IPS-18c (cell line): ENCODE data around the gene HBA1.
"Not testable (repeated sequence)": the region's sequence is repeated elsewhere in the genome, so short reads cannot be mapped to it uniquely, and the experiment has no call there.

ENCODE experiments used
- H3K4me3 ChIP-seq: 2 replicates; pipeline ENCODE4 v1.7.0; 2013; ENCODE audit warnings: low read depth, mild to moderate bottlenecking, low read length, moderate library complexity; ENCODE audit not compliant: insufficient read depth
- H3K9me3 ChIP-seq: one replicate; pipeline ENCODE4 v1.6.1; 2013; ENCODE audit warnings: mild to moderate bottlenecking, low read length, moderate library complexity; ENCODE audit not compliant: control insufficient read depth, insufficient read depth

Gene HBA1

GRCh38 chr16:185213-185612, 8.7 kb downstream of the HBA1 start:
- Histone ChIP-seq H3K4me3 (no peak overlapping the region), H3K9me3 (peaks cover 3% of the 10 kb centered on the region)

DNA sequence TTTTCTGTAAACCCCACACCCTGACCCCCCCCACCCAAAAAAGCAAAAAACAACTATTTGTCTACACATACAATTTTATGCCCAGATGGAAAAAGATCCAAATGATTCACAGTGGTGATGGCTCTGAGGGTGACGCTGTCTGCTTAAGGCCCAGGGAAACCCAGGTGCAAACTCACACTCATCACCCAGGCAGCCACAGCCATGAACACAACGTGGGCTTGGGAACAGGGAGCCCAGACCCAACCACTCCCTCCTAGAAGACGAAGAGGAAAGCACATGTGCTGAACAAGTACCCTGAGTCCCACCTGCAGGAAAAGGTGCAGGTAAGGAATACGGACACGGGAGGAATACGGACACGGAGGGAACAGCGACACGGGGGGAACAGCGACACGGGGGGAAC, 9.2 kb downstream of the HBA1 start:
- H3K9me3 ChIP-seq, result peaks cover 3% of the 10 kb centered on the region
- H3K4me3 ChIP-seq, result no peak overlapping the region

DNA sequence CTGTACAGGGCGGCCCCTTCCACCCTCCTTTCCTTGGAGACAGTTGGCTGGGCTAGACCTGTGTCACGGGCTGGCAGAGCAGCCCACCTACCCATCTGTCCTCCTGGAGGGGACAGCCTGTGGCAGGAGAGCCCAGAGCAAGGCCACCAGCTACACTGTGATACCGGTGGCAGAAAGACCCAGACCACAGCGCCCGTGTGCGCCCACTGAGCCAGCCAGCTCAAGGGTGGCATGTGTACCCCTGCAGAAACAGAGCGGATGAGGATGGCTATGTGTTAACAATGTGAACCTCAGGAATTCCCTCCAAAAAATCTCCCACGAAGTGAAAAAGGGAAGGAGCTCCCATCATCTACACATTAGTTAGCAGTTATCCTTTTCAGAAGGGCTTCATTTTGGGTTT, 10.8 kb downstream of the HBA1 start:
- peaks cover 3% of the 10 kb centered on the region for H3K9me3 ChIP-seq
- no peak overlapping the region for H3K4me3 ChIP-seq

DNA sequence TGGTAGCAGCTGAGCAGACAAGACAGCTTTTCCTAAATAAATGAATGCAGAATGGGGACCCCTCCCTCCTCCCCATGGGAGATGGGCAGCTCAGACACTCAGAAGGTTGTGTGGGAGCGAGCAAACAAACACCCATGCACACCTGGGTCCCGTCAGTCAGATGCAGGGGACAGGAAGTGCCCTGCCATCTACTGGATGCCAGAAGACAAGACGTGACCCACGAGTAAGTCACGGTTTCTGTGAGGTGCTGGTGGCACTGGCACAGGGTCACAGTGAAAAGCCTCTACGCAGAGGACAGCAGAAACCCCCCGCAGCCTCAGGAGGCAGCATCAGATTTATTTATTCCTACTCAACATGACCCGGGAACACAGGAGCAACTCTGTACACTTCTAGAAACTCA, 12.2 kb downstream of the HBA1 start:
- H3K9me3 ChIP-seq, result peaks cover 3% of the 10 kb centered on the region
- no peak overlapping the region for H3K4me3 ChIP-seq

- no peak overlapping the region for H3K4me3 ChIP-seq
- H3K9me3 ChIP-seq, result peaks cover 3% of the 10 kb centered on the region
These were observed 13.2 kb downstream of the HBA1 start for GRCh38 chr16:189604-190186.

GRCh38 chr16:191831-192230, 15.4 kb downstream of the HBA1 start:
- H3K9me3 ChIP-seq, result peaks cover 3% of the 10 kb centered on the region
- no peak overlapping the region for H3K4me3 ChIP-seq

GRCh38 chr16:192686-193085, 16.2 kb downstream of the HBA1 start:
- Histone ChIP-seq H3K9me3 (no peaks in the 10 kb centered on the region), H3K4me3 (no peak overlapping the region)

DNA sequence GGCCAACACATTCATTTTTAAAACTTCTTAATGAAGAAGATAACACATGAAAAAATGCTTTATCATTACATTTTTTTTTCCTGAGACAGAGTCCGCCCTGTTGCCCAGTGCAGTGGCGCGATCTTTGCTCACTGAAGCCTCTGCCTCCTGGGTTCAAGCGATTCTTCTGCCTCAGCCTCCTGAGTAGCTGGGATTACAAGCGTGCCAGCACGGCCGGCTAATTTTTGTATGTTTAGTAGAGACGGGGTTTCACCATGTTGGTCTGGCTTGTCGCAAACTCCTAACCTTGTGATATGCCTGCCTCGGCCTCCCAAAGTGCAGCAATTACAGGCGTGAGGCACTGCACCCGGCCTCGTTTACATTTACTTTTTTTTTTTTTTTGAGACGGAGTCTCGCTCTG, 17.0 kb downstream of the HBA1 start:
- Histone ChIP-seq H3K9me3 (no peaks in the 10 kb centered on the region), H3K4me3 (no peak overlapping the region)

GRCh38 chr16:194516-194915, 18.0 kb downstream of the HBA1 start:
- Histone ChIP-seq H3K4me3 (no peak overlapping the region), H3K9me3 (no peaks in the 10 kb centered on the region)

DNA sequence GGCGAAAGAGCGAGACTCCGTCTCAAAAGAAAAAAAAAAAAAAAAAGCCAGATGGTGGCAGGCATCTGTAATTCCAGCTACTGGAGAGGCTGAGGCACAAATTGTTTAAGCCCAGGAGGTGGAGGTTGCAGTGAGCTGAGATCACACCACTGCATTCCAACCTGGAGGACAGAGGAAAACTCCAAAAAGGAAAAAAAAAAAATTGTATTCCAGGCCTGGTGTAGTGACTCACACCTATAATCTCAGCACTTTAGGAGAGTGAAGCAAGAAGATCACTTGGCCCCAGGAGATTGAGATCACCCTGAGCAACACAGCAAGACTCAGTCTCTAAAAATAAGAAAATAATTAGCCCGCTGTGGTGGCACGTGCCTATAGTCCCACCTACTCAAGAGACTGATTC, 23.9 kb downstream of the HBA1 start:
- Histone ChIP-seq H3K4me3 (no peak overlapping the region), H3K9me3 (no peaks in the 10 kb centered on the region)

DNA sequence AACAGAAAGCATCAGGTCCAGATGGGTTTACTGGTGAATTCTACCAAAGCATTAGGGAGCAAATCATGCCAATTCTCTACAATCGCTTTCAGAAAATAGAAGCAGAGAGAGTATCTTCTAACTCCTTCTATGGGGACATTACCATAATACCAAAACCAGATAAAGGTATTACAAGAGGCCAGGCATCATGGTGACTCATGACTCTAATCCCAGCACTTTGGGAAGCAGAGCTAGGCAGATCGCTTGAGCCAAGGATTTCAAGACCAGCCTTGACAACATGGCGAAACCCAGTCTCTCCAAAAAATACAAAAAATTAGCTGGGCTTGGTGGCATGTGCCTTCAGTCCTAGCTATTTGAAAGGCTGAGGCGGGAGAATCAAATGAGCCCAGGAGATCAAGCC, 26.8 kb downstream of the HBA1 start:
- no peak overlapping the region for H3K4me3 ChIP-seq
- H3K9me3 ChIP-seq, result no peaks in the 10 kb centered on the region

DNA sequence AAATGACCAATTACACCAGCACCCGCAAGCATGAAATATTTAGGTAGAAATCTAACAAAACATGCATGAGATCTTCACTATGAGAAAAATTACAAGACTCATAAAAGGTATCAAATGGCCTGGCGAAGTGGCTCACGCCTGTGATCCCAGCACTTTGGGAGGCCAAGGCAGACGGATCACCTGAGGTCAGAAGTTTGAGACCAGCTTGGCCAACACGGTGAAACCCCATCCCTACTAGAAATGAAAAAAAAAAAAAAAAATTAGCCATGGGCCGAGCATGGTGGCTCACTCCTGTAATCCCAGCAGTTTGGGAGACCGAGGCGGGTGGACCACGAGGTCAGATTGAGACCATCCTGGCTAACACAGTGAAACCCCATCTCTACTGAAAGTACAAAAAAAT, 27.6 kb downstream of the HBA1 start:
- H3K4me3 ChIP-seq, H3K9me3 ChIP-seq: not testable (repeated sequence)

GRCh38 chr16:209359-209758, 32.9 kb downstream of the HBA1 start:
- H3K9me3 ChIP-seq, H3K4me3 ChIP-seq: not testable (repeated sequence)

DNA sequence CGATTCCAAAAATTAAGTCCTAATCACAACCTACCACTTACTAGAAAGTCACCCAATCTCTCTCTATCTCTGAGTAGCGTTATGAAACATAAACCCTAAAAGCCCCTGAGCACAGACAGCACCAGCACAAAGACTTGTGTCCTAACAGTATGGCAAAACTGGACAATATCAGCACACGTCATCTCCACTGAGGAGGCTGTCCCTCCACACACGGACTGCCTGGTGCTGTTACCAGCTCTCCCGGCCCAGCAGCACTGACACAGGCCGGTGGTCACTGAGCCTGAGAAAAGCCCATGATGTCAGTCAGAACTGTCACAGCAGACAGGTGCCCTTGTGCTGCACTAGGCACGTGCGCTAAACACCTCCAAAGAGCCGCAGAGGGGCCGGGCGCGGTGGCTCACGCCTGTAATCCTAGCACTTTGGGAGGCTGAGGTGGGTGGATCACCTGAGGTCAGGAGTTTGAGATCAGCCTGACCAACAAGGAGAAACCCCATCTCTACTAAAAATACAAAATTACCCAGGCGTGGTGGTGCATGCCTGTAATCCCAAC, 35.2 kb downstream of the HBA1 start:
- not testable (repeated sequence) for H3K9me3 ChIP-seq, H3K4me3 ChIP-seq

- Histone ChIP-seq H3K4me3 (no peak overlapping the region), H3K9me3 (no peaks in the 10 kb centered on the region)
These were observed 36.5 kb downstream of the HBA1 start for GRCh38 chr16:212999-213398.

DNA sequence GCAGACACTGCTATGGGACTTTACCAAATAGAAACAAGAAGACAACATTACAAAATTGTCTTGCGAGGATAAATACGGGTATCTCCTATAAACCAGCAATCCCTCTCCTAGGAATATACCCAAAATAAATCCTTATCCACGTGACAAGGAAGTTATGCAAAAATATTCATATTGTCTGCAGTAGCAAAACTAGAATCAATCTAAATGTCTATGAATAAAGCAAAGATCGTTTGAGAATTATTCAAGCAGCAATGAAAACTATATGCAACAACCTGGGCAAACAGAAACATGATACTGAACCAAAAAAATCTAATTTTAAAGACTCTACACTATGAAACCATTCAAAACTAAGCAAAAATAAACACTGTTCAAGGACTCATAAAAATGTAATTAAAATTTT, 43.5 kb downstream of the HBA1 start:
- H3K4me3 ChIP-seq, result no peak overlapping the region
- no peaks in the 10 kb centered on the region for H3K9me3 ChIP-seq
